H1 (cell line): ENCODE measurements around the gene CTNNA3. TPM values are rescaled to one million over a fixed set of nuclear protein-coding genes. Genes with fewer than 3 reads are reported as not detected.

Experiments
- CTCF ChIA-PET: fragments of 300-600 bp; sonication (Branson Sonifier 250); formaldehyde crosslinking; loops from one replicate; lab custom pipeline; 2021; ENCODE audit not compliant: partially characterized antibody; lab: Charles Lee
- POLR2A ChIA-PET: fragments of 300-600 bp; sonication (Branson Sonifier 250); formaldehyde crosslinking; loops from one replicate; lab custom pipeline; 2021; ENCODE audit warnings: inconsistent platforms; ENCODE audit not compliant: partially characterized antibody; lab: Charles Lee
- DNase-seq, 2 experiments: peaks; one replicate each; pipeline versions ENCODE4 v3.0.0 to v3.0.0-alpha.2; 2010 to 2022; ENCODE audit warnings: low spot score in 2 of 2, low read depth in 1 of 2, mixed read lengths in 1 of 2
- FAIRE-seq: peaks from 2 replicates; lab custom pipeline; 2011; peaks lifted over from hg19 to GRCh38; lab: Jason Lieb, UNC
- H2AFZ ChIP-seq: 2 replicates; pipeline ENCODE4 v1.8.1; 2012; ENCODE audit warnings: low read length, inconsistent platforms
- H2AK5ac ChIP-seq: 2 replicates; pipeline ENCODE4 v1.6.1; 2013; ENCODE audit warnings: low read depth, low read length
- H2BK120ac ChIP-seq: replicated peaks from 2 replicates; pipeline ENCODE3; 2013; ENCODE audit warnings: low read depth, low read length, inconsistent platforms
- H2BK12ac ChIP-seq: 2 replicates; pipeline ENCODE4 v1.6.1; 2013; ENCODE audit warnings: low read depth, low read length
- H2BK15ac ChIP-seq: 2 replicates; pipeline ENCODE4 v1.6.1; 2013; ENCODE audit warnings: low read length
- H2BK20ac ChIP-seq: 2 replicates; pipeline ENCODE4 v1.6.1; 2013; ENCODE audit warnings: low read length
- H2BK5ac ChIP-seq: 2 replicates; pipeline ENCODE4 v1.6.1; 2013; ENCODE audit warnings: low read depth, low read length
- H3K14ac ChIP-seq: 2 replicates; pipeline ENCODE4 v1.6.1; 2013; ENCODE audit warnings: inconsistent platforms; ENCODE audit not compliant: insufficient read length
- H3K18ac ChIP-seq: 2 replicates; pipeline ENCODE4 v1.6.1; 2013; ENCODE audit warnings: low read length; ENCODE audit errors: extremely low read depth
- H3K23ac ChIP-seq: 2 replicates; pipeline ENCODE4 v1.6.1; 2013; ENCODE audit warnings: inconsistent platforms; ENCODE audit not compliant: insufficient read length
- H3K23me2 ChIP-seq: 2 replicates; pipeline ENCODE4 v1.6.1; 2013; ENCODE audit warnings: low read depth, low read length
- H3K27ac ChIP-seq: 2 replicates; pipeline ENCODE4 v1.6.1; 2011; ENCODE audit warnings: low read depth, low read length, inconsistent platforms
- H3K27me3 ChIP-seq, 4 experiments: replicated peaks in 1 of 4; 1 replicate in 1 of 4; 2 replicates in 3 of 4; pipeline versions ENCODE4 v1.6.1 to v1.8.1; 2011 to 2013; ENCODE audit warnings: low read length in 3 of 4, mild to moderate bottlenecking in 3 of 4, inconsistent platforms in 2 of 4, mixed read lengths in 2 of 4, moderate library complexity in 1 of 4; ENCODE audit not compliant: control insufficient read depth in 3 of 4, insufficient read depth in 3 of 4; ENCODE audit errors: extremely low read depth in 1 of 4
- H3K36me3 ChIP-seq, 4 experiments: 2 replicates each; pipeline versions ENCODE4 v1.6.1 to v1.8.1; 2011 to 2013; ENCODE audit warnings: mild to moderate bottlenecking in 4 of 4, low read length in 3 of 4, moderate library complexity in 2 of 4, control low read depth in 1 of 4, inconsistent platforms in 1 of 4; ENCODE audit not compliant: insufficient read depth in 4 of 4, control insufficient read depth in 2 of 4
- H3K4ac ChIP-seq: replicated peaks from 2 replicates; pipeline ENCODE3; 2013; ENCODE audit warnings: low read length, low read depth, mixed read lengths, inconsistent platforms; ENCODE audit not compliant: insufficient read length
- H3K4me1 ChIP-seq, 4 experiments: replicated peaks in 1 of 4; 1 replicate in 1 of 4; 2 replicates in 3 of 4; pipeline versions ENCODE4 v1.6.1 to v1.8.1; 2011 to 2013; ENCODE audit warnings: low read length in 3 of 4, inconsistent platforms in 2 of 4, mixed read lengths in 1 of 4; ENCODE audit not compliant: insufficient read depth in 4 of 4, control insufficient read depth in 3 of 4
- H3K4me2 ChIP-seq, 2 experiments: 2 replicates each; pipeline versions ENCODE4 v1.6.1 to v1.8.1; 2011 to 2013; ENCODE audit warnings: low read depth in 2 of 2, low read length in 2 of 2, control low read depth in 1 of 2, inconsistent platforms in 1 of 2, mild to moderate bottlenecking in 1 of 2; ENCODE audit not compliant: insufficient read depth in 1 of 2
- H3K4me3 ChIP-seq, 4 experiments: fragments of 200-600, 300-600 bp in 1 of 4; sonication (generic), shearing (Covaris generic), sonication (Bioruptor Twin) in 1 of 4; 2 replicates each; pipeline versions ENCODE4 v1.5.1 to v1.8.1; 2011 to 2016; ENCODE audit warnings: low read length in 4 of 4, low read depth in 3 of 4, control low read depth in 2 of 4, inconsistent platforms in 2 of 4, mild to moderate bottlenecking in 2 of 4, mixed read lengths in 1 of 4, moderate library complexity in 1 of 4; ENCODE audit not compliant: insufficient read depth in 2 of 4; ENCODE audit errors: extremely low read depth in 1 of 4
- H3K56ac ChIP-seq: replicated peaks from 2 replicates; pipeline ENCODE3; 2013; ENCODE audit warnings: low read depth, mild to moderate bottlenecking, mixed read lengths, low read length, inconsistent platforms; ENCODE audit not compliant: insufficient read length
- H3K79me1 ChIP-seq: 2 replicates; pipeline ENCODE4 v1.6.1; 2013; ENCODE audit warnings: low read depth, low read length, control low read depth
- H3K79me2 ChIP-seq, 2 experiments: 2 replicates each; pipeline versions ENCODE4 v1.6.1 to v1.8.1; 2012 to 2013; ENCODE audit warnings: low read length in 2 of 2, mild to moderate bottlenecking in 2 of 2, inconsistent platforms in 1 of 2; ENCODE audit not compliant: insufficient read depth in 2 of 2, control insufficient read depth in 1 of 2
- H3K9ac ChIP-seq, 4 experiments: replicated peaks in 1 of 4; 1 replicate in 1 of 4; 2 replicates in 3 of 4; pipeline versions ENCODE4 v1.6.1 to v1.8.1; 2011 to 2013; ENCODE audit warnings: low read depth in 3 of 4, low read length in 3 of 4, control low read depth in 2 of 4, mild to moderate bottlenecking in 2 of 4, moderate library complexity in 2 of 4, inconsistent platforms in 1 of 4; ENCODE audit errors: extremely low read depth in 1 of 4
- H3K9me3 ChIP-seq, 2 experiments: 2 replicates each; pipeline versions ENCODE4 v1.6.1 to v1.8.1; 2012 to 2013; ENCODE audit warnings: mild to moderate bottlenecking in 2 of 2, moderate library complexity in 2 of 2, control low read depth in 1 of 2, inconsistent platforms in 1 of 2, low read depth in 1 of 2, low read length in 1 of 2, mixed read lengths in 1 of 2; ENCODE audit not compliant: insufficient read depth in 2 of 2
- H4K20me1 ChIP-seq, 2 experiments: replicated peaks in 1 of 2; 2 replicates each; pipeline versions ENCODE3 to v1.8.1; 2011 to 2013; ENCODE audit warnings: inconsistent platforms in 2 of 2, low read length in 2 of 2, mild to moderate bottlenecking in 1 of 2; ENCODE audit not compliant: insufficient read depth in 2 of 2, control insufficient read depth in 1 of 2
- H4K5ac ChIP-seq: 2 replicates; pipeline ENCODE4 v1.6.1; 2013; ENCODE audit warnings: low read length, low read depth, mixed read lengths, inconsistent platforms; ENCODE audit not compliant: insufficient read length
- H4K8ac ChIP-seq: 2 replicates; pipeline ENCODE4 v1.8.0; 2013; ENCODE audit warnings: mild to moderate bottlenecking, moderate library complexity, low read length, inconsistent platforms; ENCODE audit not compliant: insufficient read depth; ENCODE audit errors: extremely low read depth
- H4K91ac ChIP-seq: replicated peaks from 2 replicates; pipeline ENCODE3; 2013; ENCODE audit warnings: low read length, mixed read lengths, inconsistent platforms; ENCODE audit not compliant: insufficient read length
- CBX5 ChIP-seq: fragments of 300-800, 300-1000 bp; sonication (generic); IDR thresholded peaks from 2 replicates; pipeline ENCODE4 v1.7.1; 2016; ENCODE audit warnings: antibody characterized with exemption, low read length, low read depth
- JUN ChIP-seq: IDR thresholded peaks from 2 replicates; pipeline ENCODE4 v1.6.1; 2011; ENCODE audit warnings: low read depth, mild to moderate bottlenecking, improper control_type of control experiment, low read length
- POLR2AphosphoS5 ChIP-seq: IDR thresholded peaks from 2 replicates; pipeline ENCODE4 v1.6.1; 2011; ENCODE audit warnings: low read depth, low read length
- TAF1 ChIP-seq: IDR thresholded peaks from 2 replicates; pipeline ENCODE4 v1.6.1; 2011; ENCODE audit warnings: mild to moderate bottlenecking, low read depth, low read length
- polyA plus RNA-seq, 7 experiments: library from polyadenylated mRNA; depleted of rRNA in 3 of 7; stranded (reverse) in 5 of 7; unstranded in 2 of 7; fragments of >200 nt in 5 of 7; fragments of 200-250 nt in 2 of 7; gene quantifications; 1 replicate in 5 of 7; 2 replicates in 1 of 7; 4 replicates in 1 of 7; pipeline versions ENCODE4 v1.2.1 to v1.2.3, GENCODE V29; 2011 to 2013; ENCODE audit warnings: missing spikeins in 2 of 7, mixed read lengths in 2 of 7
- total RNA-seq: library from RNA; stranded (reverse); fragmentation: NEBNext Ultra II Directional; extraction: Animal tissue kit (Norgen Biotek cat#: 25700); gene quantifications from 2 replicates; pipeline ENCODE4 v1.2.1, GENCODE V29; 2021

The CTNNA3 gene
- total and polyA plus RNA-seq, 2 of the 8 experiments (the other 6 are each of a cell fraction or from before 2014, with no cell fraction given) = 1.3 to 1.5 TPM

DNA sequence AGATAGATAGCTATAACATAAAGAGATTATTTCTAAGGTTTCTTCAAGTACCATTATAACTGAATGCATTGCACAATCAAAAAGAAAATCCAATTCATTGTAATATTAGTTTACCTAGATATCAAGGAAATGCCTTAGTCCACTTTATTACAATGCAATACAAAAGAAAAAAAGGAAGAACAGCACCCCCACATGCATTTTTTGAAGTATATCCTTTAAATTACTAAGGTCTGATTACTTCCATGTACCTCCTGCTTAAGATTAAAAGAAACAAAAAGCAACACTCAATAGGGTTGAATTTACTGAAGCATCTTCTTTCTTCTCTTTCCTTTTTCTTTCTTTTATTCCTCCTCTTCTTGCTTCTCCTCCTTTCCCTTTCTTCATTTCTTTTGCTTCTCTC, 1743.9 kb downstream of the CTNNA3 start:
- TF ChIP-seq JUN = no peak
- TF ChIP-seq POLR2AphosphoS5 = no peak
- TF ChIP-seq TAF1 = no peak
- no peak for TF ChIP-seq CBX5
- Histone ChIP-seq H3K9me3 (no peaks in the 10 kb centered on the region), H2AFZ (no peak overlapping the region), H2BK12ac (no peak overlapping the region), H3K14ac (no peak overlapping the region), H4K5ac (no peak overlapping the region), H4K20me1 (no peaks in the 10 kb centered on the region), H4K8ac (no peak overlapping the region), H2BK120ac (no peak overlapping the region), H3K56ac (no peak overlapping the region), H3K9ac (no peak overlapping the region), H3K4me2 (no peak overlapping the region), H4K91ac (no peak overlapping the region), H3K23me2 (no peaks in the 10 kb centered on the region), H3K79me1 (no peaks in the 10 kb centered on the region), H2AK5ac (no peak overlapping the region), H3K27ac (no peak overlapping the region), H3K23ac (no peak overlapping the region), H3K4me1 (no peaks in the 10 kb centered on the region), H3K4me3 (no peak overlapping the region), H3K18ac (no peak overlapping the region), H2BK15ac (no peak overlapping the region), H3K79me2 (no peaks in the 10 kb centered on the region), H3K4ac (no peak overlapping the region), H2BK5ac (no peak overlapping the region), H2BK20ac (no peak overlapping the region), H3K27me3 (no peaks in the 10 kb centered on the region), H3K36me3 (no peaks in the 10 kb centered on the region)
- POLR2A ChIA-PET = no interaction called here
- no peak for DNase-seq
- CTCF ChIA-PET = interaction anchor here (0.6 kb wide), 2 partner anchors 16 to 38 kb away, joined by 3 to 5 read pairs; no protein-coding TSS in a partner anchor
- no peak for FAIRE-seq
